ENCODE results near the gene SERPINA9.

DNA sequence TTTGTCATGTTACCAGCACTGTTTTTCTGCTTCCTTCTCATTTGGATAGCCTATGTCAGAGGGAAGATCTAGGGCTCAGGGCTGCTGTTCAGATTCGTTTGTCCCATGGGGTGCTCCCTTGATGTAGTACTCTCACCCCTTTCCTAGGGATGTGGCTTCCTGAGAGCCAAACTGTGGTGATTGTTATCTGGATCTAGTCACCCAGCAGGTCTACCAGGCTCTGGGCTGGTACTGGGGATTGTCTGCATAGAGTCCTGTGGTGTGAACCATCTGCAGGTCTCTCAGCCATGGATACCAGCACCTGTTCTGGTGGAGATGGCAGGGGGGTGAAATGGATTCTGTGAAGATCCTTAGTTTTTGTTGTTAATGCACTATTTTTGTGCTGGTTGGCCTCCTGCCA is 17.9 kb downstream of the SERPINA9 start:
- TF ChIP-seq, protein P1, sequence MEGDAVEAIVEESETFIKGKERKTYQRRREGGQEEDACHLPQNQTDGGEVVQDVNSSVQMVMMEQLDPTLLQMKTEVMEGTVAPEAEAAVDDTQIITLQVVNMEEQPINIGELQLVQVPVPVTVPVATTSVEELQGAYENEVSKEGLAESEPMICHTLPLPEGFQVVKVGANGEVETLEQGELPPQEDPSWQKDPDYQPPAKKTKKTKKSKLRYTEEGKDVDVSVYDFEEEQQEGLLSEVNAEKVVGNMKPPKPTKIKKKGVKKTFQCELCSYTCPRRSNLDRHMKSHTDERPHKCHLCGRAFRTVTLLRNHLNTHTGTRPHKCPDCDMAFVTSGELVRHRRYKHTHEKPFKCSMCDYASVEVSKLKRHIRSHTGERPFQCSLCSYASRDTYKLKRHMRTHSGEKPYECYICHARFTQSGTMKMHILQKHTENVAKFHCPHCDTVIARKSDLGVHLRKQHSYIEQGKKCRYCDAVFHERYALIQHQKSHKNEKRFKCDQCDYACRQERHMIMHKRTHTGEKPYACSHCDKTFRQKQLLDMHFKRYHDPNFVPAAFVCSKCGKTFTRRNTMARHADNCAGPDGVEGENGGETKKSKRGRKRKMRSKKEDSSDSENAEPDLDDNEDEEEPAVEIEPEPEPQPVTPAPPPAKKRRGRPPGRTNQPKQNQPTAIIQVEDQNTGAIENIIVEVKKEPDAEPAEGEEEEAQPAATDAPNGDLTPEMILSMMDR (IDR thresholded peaks at IDR 0.05; ENCODE audit: insufficient read depth, low read length, poor library complexity, severe bottlenecking): no peak
- TF ChIP-seq EZH2phosphoT487 (conservative IDR thresholded peaks at IDR 0.05; ENCODE audit: low read length): no peak

Data from SU-DHL-6 (cell line).